ENCODE measurements around the gene CGREF1.

Gene CGREF1

DNA sequence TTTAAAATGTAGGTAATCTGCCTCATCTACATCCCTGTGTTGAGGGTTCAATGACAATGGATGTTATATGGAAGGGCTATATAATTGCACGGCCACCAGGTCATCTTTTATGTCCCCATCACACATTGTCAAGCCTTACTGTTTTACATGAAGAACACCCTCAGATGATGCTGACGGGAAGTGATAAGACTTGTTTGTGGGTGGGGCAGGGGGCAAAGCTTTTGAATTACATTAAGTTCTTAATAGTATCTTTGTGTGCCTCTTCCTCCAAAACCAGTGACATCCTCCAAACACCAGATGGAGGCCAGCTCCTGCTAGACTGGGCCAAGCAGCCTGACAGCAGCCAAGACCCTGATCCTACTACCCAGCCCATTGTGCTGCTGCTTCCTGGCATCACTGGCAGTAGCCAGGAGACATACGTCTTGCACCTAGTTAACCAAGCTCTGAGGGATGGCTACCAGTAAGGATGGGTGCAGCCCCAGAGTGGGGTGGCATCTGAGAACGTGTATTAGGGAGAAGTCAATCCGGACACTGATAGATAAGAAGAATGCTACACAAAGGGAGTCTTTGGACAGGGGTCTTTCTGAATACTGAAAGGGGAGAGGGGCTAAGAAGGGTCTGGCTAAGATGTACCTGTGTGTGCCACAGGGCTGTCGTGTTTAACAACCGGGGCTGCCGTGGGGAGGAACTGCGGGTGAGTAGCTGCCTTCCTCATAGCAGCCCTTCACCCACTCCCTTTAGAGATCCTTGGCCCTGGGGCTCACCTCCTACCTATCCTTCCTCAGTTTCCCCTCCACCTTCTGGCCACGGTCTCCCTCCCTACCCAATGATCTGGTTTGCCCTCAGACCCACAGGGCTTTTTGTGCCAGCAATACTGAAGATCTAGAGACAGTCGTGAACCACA, 10.0 kb upstream of the CGREF1 start:
- Histone ChIP-seq H3K27me3 (ENCODE audit: insufficient read depth, low read length, poor library complexity) (no peaks in the 10 kb centered on the region), H3K27ac (ENCODE audit: low read length) (no peak overlapping the region), H3K79me2 (ENCODE audit: insufficient read depth, low read length) (peaks cover 20% of the 10 kb centered on the region), H3K9me3 (ENCODE audit: insufficient read depth, low read length, severe bottlenecking) (no peaks in the 10 kb centered on the region), H3K4me3 (ENCODE audit: low read depth in 1 of 2, low read length in 2 of 2) (no peak overlapping the region), H3K4me1 (ENCODE audit: insufficient read depth, low read length) (peaks cover 19% of the 10 kb centered on the region), H4K20me1 (ENCODE audit: insufficient read depth, low read length) (peaks cover 37% of the 10 kb centered on the region), H2AFZ (ENCODE audit: low read depth, low read length) (no peak overlapping the region), H3K4me2 (ENCODE audit: insufficient read depth, low read length) (no peak overlapping the region), H3K9ac (ENCODE audit: low read depth, low read length) (no peak overlapping the region), H3K36me3 (ENCODE audit: insufficient read depth, low read length) (peaks cover 34% of the 10 kb centered on the region)
- ATAC-seq (ENCODE audit: insufficient read depth, low read depth) (0 out of 3 replicates have a peak, but pooled peaks have one; percentile 5), DNase-seq (no peak)
- TF ChIP-seq CTCF (IDR thresholded peaks at IDR 0.05; ENCODE audit: borderline replicate concordance, extremely low read depth, low read length, poor library complexity, severe bottlenecking), result no peak
- TF ChIP-seq EZH2 (IDR thresholded peaks at IDR 0.05; ENCODE audit: borderline replicate concordance, low read depth, low read length, severe bottlenecking), result no peak

DNA sequence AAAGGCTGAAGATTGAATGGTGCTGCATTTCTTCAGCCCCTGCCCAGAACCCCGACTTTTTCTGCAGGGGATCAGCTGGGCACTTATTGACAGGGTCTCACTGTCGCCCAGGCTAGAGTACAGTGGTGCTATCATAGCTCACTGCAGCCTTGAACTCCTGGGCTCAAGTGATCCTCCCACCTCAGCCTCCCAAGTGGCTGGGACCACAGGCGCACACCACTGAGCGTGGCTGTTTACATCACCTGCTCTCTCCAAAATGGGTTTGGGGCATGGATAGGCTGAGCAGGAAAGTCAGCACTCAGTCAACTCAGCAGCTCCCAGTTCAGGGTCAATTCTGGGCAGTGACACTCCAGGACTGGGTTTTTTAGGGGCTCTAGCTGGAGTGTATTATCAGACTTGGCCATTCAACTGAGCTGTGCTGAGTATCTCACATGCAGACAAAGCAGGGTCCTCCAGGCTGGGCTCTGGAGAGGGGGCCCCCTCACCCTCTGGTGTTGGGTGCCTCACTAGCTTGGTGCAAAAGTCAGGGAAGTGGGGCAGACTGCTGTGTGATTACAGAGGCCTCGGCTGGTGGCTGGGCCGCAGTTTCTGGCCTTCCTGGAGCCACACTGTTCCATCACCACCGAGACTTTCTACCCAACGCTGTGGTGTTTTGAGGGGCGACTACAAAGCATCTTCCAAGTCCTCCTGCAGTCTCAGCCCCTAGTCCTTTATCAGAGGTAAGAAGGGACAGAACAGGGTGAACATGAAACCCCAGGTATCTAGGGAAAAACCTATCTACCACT, 9.1 kb upstream of the CGREF1 start:
- Histone ChIP-seq H4K20me1 (ENCODE audit: insufficient read depth, low read length) (peaks cover 28% of the 10 kb centered on the region), H3K79me2 (ENCODE audit: insufficient read depth, low read length) (peaks cover 12% of the 10 kb centered on the region), H3K27me3 (ENCODE audit: insufficient read depth, low read length, poor library complexity) (no peaks in the 10 kb centered on the region), H3K4me2 (ENCODE audit: insufficient read depth, low read length) (no peak overlapping the region), H3K27ac (ENCODE audit: low read length) (no peak overlapping the region), H3K36me3 (ENCODE audit: insufficient read depth, low read length) (peaks cover 33% of the 10 kb centered on the region), H3K4me3 (ENCODE audit: low read depth in 1 of 2, low read length in 2 of 2) (no peak overlapping the region), H2AFZ (ENCODE audit: low read depth, low read length) (no peak overlapping the region), H3K4me1 (ENCODE audit: insufficient read depth, low read length) (peaks cover 11% of the 10 kb centered on the region), H3K9me3 (ENCODE audit: insufficient read depth, low read length, severe bottlenecking) (no peaks in the 10 kb centered on the region), H3K9ac (ENCODE audit: low read depth, low read length) (no peak overlapping the region)
- DNase-seq (no peak), ATAC-seq (ENCODE audit: insufficient read depth, low read depth) (peak; percentile 17; the same call in 1 of the 3 replicates)
- TF ChIP-seq CTCF (IDR thresholded peaks at IDR 0.05; ENCODE audit: borderline replicate concordance, extremely low read depth, low read length, poor library complexity, severe bottlenecking) (no peak), EZH2 (IDR thresholded peaks at IDR 0.05; ENCODE audit: borderline replicate concordance, low read depth, low read length, severe bottlenecking) (no peak)

- ATAC-seq (ENCODE audit: insufficient read depth, low read depth) (no peak), DNase-seq (no peak)
- Histone ChIP-seq H3K27me3 (ENCODE audit: insufficient read depth, low read length, poor library complexity) (peaks cover 5% of the 10 kb centered on the region), H3K36me3 (ENCODE audit: insufficient read depth, low read length) (peaks cover 15% of the 10 kb centered on the region), H3K4me2 (ENCODE audit: insufficient read depth, low read length) (no peak overlapping the region), H3K4me3 (ENCODE audit: low read depth in 1 of 2, low read length in 2 of 2) (no peak overlapping the region), H3K4me1 (ENCODE audit: insufficient read depth, low read length) (no peaks in the 10 kb centered on the region), H3K27ac (ENCODE audit: low read length) (no peak overlapping the region), H4K20me1 (ENCODE audit: insufficient read depth, low read length) (peaks cover 10% of the 10 kb centered on the region; the same call in 1 of the 2 replicates), H2AFZ (ENCODE audit: low read depth, low read length) (no peak overlapping the region), H3K9me3 (ENCODE audit: insufficient read depth, low read length, severe bottlenecking) (no peaks in the 10 kb centered on the region), H3K9ac (ENCODE audit: low read depth, low read length) (no peak overlapping the region), H3K79me2 (ENCODE audit: insufficient read depth, low read length) (no peaks in the 10 kb centered on the region)
- no peak for TF ChIP-seq EZH2 (IDR thresholded peaks at IDR 0.05; ENCODE audit: borderline replicate concordance, low read depth, low read length, severe bottlenecking)
- no peak for TF ChIP-seq CTCF (IDR thresholded peaks at IDR 0.05; ENCODE audit: borderline replicate concordance, extremely low read depth, low read length, poor library complexity, severe bottlenecking)
Observed at GRCh38 chr2:27126252-27126710, 7.4 kb upstream of the CGREF1 start.

Measured in DND-41 (cell line).